ENCODE results near the gene EPN1. TPM values are rescaled to one million over a fixed set of nuclear protein-coding genes. Genes with fewer than 3 reads are reported as not detected.
"Not testable (repeated sequence)": the region's sequence is repeated elsewhere in the genome, so short reads cannot be mapped to it uniquely, and the experiment has no call there.

The EPN1 gene
- polyA plus RNA-seq, 4 donors: 90.2 to 163 (median 102) TPM

- no peak for DNase-seq (ENCODE audit: low read depth in 4 of 4, low spot score in 3 of 4)
These were observed 38.0 kb downstream of the EPN1 start for GRCh38 chr19:55712804-55713631.

GRCh38 chr19:55716531-55716930, 41.5 kb downstream of the EPN1 start:
- no peak for DNase-seq (ENCODE audit: low read depth in 4 of 4, low spot score in 3 of 4)

GRCh38 chr19:55717251-55717650, 42.2 kb downstream of the EPN1 start:
- no peak for DNase-seq (ENCODE audit: low read depth in 4 of 4, low spot score in 3 of 4)

- not testable (repeated sequence) for DNase-seq (ENCODE audit: low read depth in 4 of 4, low spot score in 3 of 4)
These were observed 43.1 kb downstream of the EPN1 start for GRCh38 chr19:55717879-55718711.

- DNase-seq (ENCODE audit: low read depth in 4 of 4, low spot score in 3 of 4): no peak
These were observed 45.3 kb downstream of the EPN1 start for GRCh38 chr19:55720214-55720746.

GRCh38 chr19:55720801-55721200, 45.8 kb downstream of the EPN1 start:
- DNase-seq (ENCODE audit: low read depth in 4 of 4, low spot score in 3 of 4): no peak

GRCh38 chr19:55723491-55723890, 48.5 kb downstream of the EPN1 start:
- no peak for DNase-seq (ENCODE audit: low read depth in 4 of 4, low spot score in 3 of 4)

- DNase-seq (ENCODE audit: low read depth in 4 of 4, low spot score in 3 of 4): not testable (repeated sequence)
These were observed 55.4 kb downstream of the EPN1 start for GRCh38 chr19:55730378-55730777.

GRCh38 chr19:55738302-55738701, 63.3 kb downstream of the EPN1 start, which contains the start of gene NLRP9:
NLRP9 (minus strand) TSS chr19:55738402; CDS start chr19:55738374, 28 bp downstream.
- DNase-seq (ENCODE audit: low read depth in 4 of 4, low spot score in 3 of 4): no peak

GRCh38 chr19:55750715-55751114, 75.7 kb downstream of the EPN1 start:
- no peak for DNase-seq (ENCODE audit: low read depth in 4 of 4, low spot score in 3 of 4)

GRCh38 chr19:55753401-55753800, 78.4 kb downstream of the EPN1 start:
- no peak for DNase-seq (ENCODE audit: low read depth in 4 of 4, low spot score in 3 of 4)

- DNase-seq (ENCODE audit: low read depth in 4 of 4, low spot score in 3 of 4): not testable (repeated sequence)
These were observed 81.8 kb downstream of the EPN1 start for GRCh38 chr19:55756808-55757207.

- DNase-seq (ENCODE audit: low read depth in 4 of 4, low spot score in 3 of 4): not testable (repeated sequence)
These were observed 83.8 kb downstream of the EPN1 start, which contains the start of gene RFPL4A for GRCh38 chr19:55758797-55759196. RFPL4A (plus strand) TSS chr19:55759097; CDS start chr19:55761801, 2,704 bp downstream.

Other genes starting within 250 kb of the EPN1 start
- under 1 TPM; 0.10 to 0.14 (median 0.13) TPM for gene SHISA7, start 231.9 kb upstream of the EPN1 start, polyA plus RNA-seq (ENCODE audit: insufficient read length in 4 of 4)
- gene ISOC2, start 213.6 kb upstream of the EPN1 start, polyA plus RNA-seq (ENCODE audit: insufficient read length in 4 of 4): 10 to 100 TPM; 35.2 to 54.6 (median 38.7) TPM
- gene C19orf85, start 210.5 kb upstream of the EPN1 start, polyA plus RNA-seq (ENCODE audit: insufficient read length in 4 of 4): not detected
- gene ZNF628, start 198.6 kb upstream of the EPN1 start, polyA plus RNA-seq (ENCODE audit: insufficient read length in 4 of 4): 1 to 10 TPM; 3.2 to 5.4 (median 3.6) TPM
- gene NAT14, start 190.0 kb upstream of the EPN1 start, polyA plus RNA-seq (ENCODE audit: insufficient read length in 4 of 4): 10 to 100 TPM; 43.6 to 68.7 (median 51.3) TPM
- 1 to 10 TPM; 1.6 to 2.9 (median 2.3) TPM for gene SSC5D, start 186.8 kb upstream of the EPN1 start, polyA plus RNA-seq (ENCODE audit: insufficient read length in 4 of 4)
- gene SBK2, start 138.1 kb upstream of the EPN1 start, polyA plus RNA-seq (ENCODE audit: insufficient read length in 4 of 4): under 1 TPM; 0.62 to 0.97 (median 0.67) TPM
- gene SBK3, start 129.7 kb upstream of the EPN1 start, polyA plus RNA-seq (ENCODE audit: insufficient read length in 4 of 4): under 1 TPM in 2 of 4 donors, not detected in 2; 0.13 to 0.28 TPM
- gene ZNF579, start 94.4 kb upstream of the EPN1 start, polyA plus RNA-seq (ENCODE audit: insufficient read length in 4 of 4): 10 to 100 TPM; 14.4 to 21.1 (median 18.3) TPM
- gene FIZ1, start 75.7 kb upstream of the EPN1 start, polyA plus RNA-seq (ENCODE audit: insufficient read length in 4 of 4): 10 to 100 TPM; 19.6 to 23.0 (median 20.3) TPM
- 10 to 100 TPM in 1 of 4 donors, 1 to 10 TPM in 3; 7.7 to 12.0 (median 8.8) TPM for gene ZNF524, start 74.9 kb upstream of the EPN1 start, polyA plus RNA-seq (ENCODE audit: insufficient read length in 4 of 4)
- gene ZNF865, start 69.6 kb upstream of the EPN1 start, polyA plus RNA-seq (ENCODE audit: insufficient read length in 4 of 4): 10 to 100 TPM in 1 of 4 donors, 1 to 10 TPM in 3; 7.3 to 12.7 (median 7.8) TPM
- gene ZNF784, start 50.7 kb upstream of the EPN1 start, polyA plus RNA-seq (ENCODE audit: insufficient read length in 4 of 4): 10 to 100 TPM in 3 of 4 donors, 1 to 10 TPM in 1; 9.2 to 13.5 (median 11.2) TPM
- gene ZNF580, start 34.2 kb upstream of the EPN1 start, polyA plus RNA-seq (ENCODE audit: insufficient read length in 4 of 4): 10 to 100 TPM; 37.9 to 49.7 (median 43.6) TPM
- 10 to 100 TPM; 24.0 to 35.7 (median 25.6) TPM for gene ZNF581, start 31.6 kb upstream of the EPN1 start, polyA plus RNA-seq (ENCODE audit: insufficient read length in 4 of 4)
- gene CCDC106, start 27.0 kb upstream of the EPN1 start, polyA plus RNA-seq (ENCODE audit: insufficient read length in 4 of 4): 10 to 100 TPM; 19.5 to 26.7 (median 21.3) TPM
- gene U2AF2, start 20.2 kb upstream of the EPN1 start, polyA plus RNA-seq (ENCODE audit: insufficient read length in 4 of 4): 100 to 1,000 TPM; 178 to 218 (median 182) TPM
- under 1 TPM in 1 of 4 donors, not detected in 3; 0.05 TPM for gene NLRP9, start 63.2 kb downstream of the EPN1 start, polyA plus RNA-seq (ENCODE audit: insufficient read length in 4 of 4)
- gene RFPL4A, start 83.9 kb downstream of the EPN1 start, polyA plus RNA-seq (ENCODE audit: insufficient read length in 4 of 4): under 1 TPM in 1 of 4 donors, not detected in 3; 0.10 TPM
- gene RFPL4AL1, start 93.9 kb downstream of the EPN1 start, polyA plus RNA-seq (ENCODE audit: insufficient read length in 4 of 4): under 1 TPM in 1 of 4 donors, not detected in 3; 0.30 TPM
- under 1 TPM; 0.07 to 0.22 (median 0.16) TPM for gene NLRP11, start 156.8 kb downstream of the EPN1 start, polyA plus RNA-seq (ENCODE audit: insufficient read length in 4 of 4)
- not detected for gene NLRP4, start 161.3 kb downstream of the EPN1 start, polyA plus RNA-seq (ENCODE audit: insufficient read length in 4 of 4)

Data from right renal pelvis (tissue), 4 donors.